Activated T-helper 1 cell treated with Interleukin-2 at 50 U/mL for 16 hours (primary cell): Measurements from ENCODE around the gene C16orf90.
A peak's percentile ranks its signal among the peaks of the same experiment; 100 is the strongest.

Experiments used
- DNase-seq: peaks from one replicate; pipeline ENCODE4 v3.0.0-alpha.2; 2020; ENCODE audit warnings: low read depth

The C16orf90 gene

GRCh38 chr16:3495176-3495575, at the start of gene C16orf90:
Gene C16orf90, minus strand, starts transcription at chr16:3495489. Its CDS starts 68 bp downstream, at chr16:3495421.
- no peak for DNase-seq

- no peak for DNase-seq
Observed at GRCh38 chr16:3542601-3543373, 47.5 kb upstream of the C16orf90 start.

- no peak for DNase-seq
Observed at GRCh38 chr16:3541527-3542155, 46.4 kb upstream of the C16orf90 start.

- no peak for DNase-seq
Observed at GRCh38 chr16:3538222-3538621, 42.9 kb upstream of the C16orf90 start.

GRCh38 chr16:3536851-3537250, 41.6 kb upstream of the C16orf90 start:
- no peak for DNase-seq

- no peak for DNase-seq
Observed at GRCh38 chr16:3536271-3536731, 41.0 kb upstream of the C16orf90 start.

- no peak for DNase-seq
Observed at GRCh38 chr16:3534126-3534525, 38.8 kb upstream of the C16orf90 start.

GRCh38 chr16:3532741-3533140, 37.5 kb upstream of the C16orf90 start:
- no peak for DNase-seq

- DNase-seq = no peak
Observed at GRCh38 chr16:3530371-3530914, 35.2 kb upstream of the C16orf90 start.

- DNase-seq = no peak
Observed at GRCh38 chr16:3529175-3529574, 33.9 kb upstream of the C16orf90 start.

- no peak for DNase-seq
Observed at GRCh38 chr16:3528406-3528805, 33.1 kb upstream of the C16orf90 start.

- peak; percentile 25 for DNase-seq
Observed at GRCh38 chr16:3527216-3527829, 32.0 kb upstream of the C16orf90 start.

GRCh38 chr16:3525951-3526350, 30.7 kb upstream of the C16orf90 start:
- DNase-seq = no peak

GRCh38 chr16:3523281-3523680, 28.0 kb upstream of the C16orf90 start:
- DNase-seq = no peak

GRCh38 chr16:3520841-3521240, 25.6 kb upstream of the C16orf90 start:
- DNase-seq = no peak

GRCh38 chr16:3520413-3520812, 25.1 kb upstream of the C16orf90 start:
- no peak for DNase-seq

GRCh38 chr16:3519581-3519980, 24.3 kb upstream of the C16orf90 start:
- DNase-seq = no peak

- no peak for DNase-seq
Observed at GRCh38 chr16:3518986-3519348, 23.7 kb upstream of the C16orf90 start.

- no peak for DNase-seq
Observed at GRCh38 chr16:3518292-3518985, 23.1 kb upstream of the C16orf90 start.

GRCh38 chr16:3515897-3516296, 20.6 kb upstream of the C16orf90 start:
- DNase-seq = no peak

GRCh38 chr16:3514621-3515020, 19.3 kb upstream of the C16orf90 start:
- no peak for DNase-seq

GRCh38 chr16:3513892-3514583, 18.7 kb upstream of the C16orf90 start:
- DNase-seq = no peak
